Heart right ventricle (tissue), 16 donors: ENCODE measurements around the gene GALNT14. TPM values are rescaled to one million over a fixed set of nuclear protein-coding genes. Genes with fewer than 3 reads are reported as not detected.
A peak's percentile ranks its signal among the peaks of the same experiment; 100 is the strongest.

Experiments
- ATAC-seq, 8 donors: fragments of 200-7000 bp; cut with Tn5 transposase; one replicate each; pipeline ENCODE4 v1.9.1; 2020; ENCODE audit warnings: mild to moderate bottlenecking in 8 of 8, moderate library complexity in 8 of 8, moderate number of reproducible peaks in 1 of 8
- DNase-seq, 2 donors: peaks; one replicate each; pipeline ENCODE4 v3.0.0-alpha.2; 2020
- H3K27ac ChIP-seq, 10 donors: fragments of 200-600 bp; sonication (generic) in 2 of 10; one replicate each; pipeline versions ENCODE4 v1.5.0 to v1.8.0; 2020 to 2022; ENCODE audit warnings: mild to moderate bottlenecking in 3 of 10
- H3K27me3 ChIP-seq, 7 donors: fragments of 200-600 bp; one replicate each; pipeline ENCODE4 v1.8.0; 2021 to 2022; ENCODE audit warnings: mild to moderate bottlenecking in 2 of 7
- H3K36me3 ChIP-seq, 9 donors: fragments of 200-600 bp; sonication (generic) in 1 of 9; one replicate each; pipeline versions ENCODE4 v1.5.0 to v1.8.0; 2020 to 2022; ENCODE audit warnings: mild to moderate bottlenecking in 2 of 9
- H3K4me1 ChIP-seq, 9 donors: fragments of 200-600 bp; sonication (generic) in 1 of 9; one replicate each; pipeline versions ENCODE4 v1.5.0 to v1.8.0; 2020 to 2022; ENCODE audit warnings: mild to moderate bottlenecking in 4 of 9
- H3K4me3 ChIP-seq, 10 donors: fragments of 200-600 bp; sonication (generic) in 2 of 10; one replicate each; pipeline versions ENCODE4 v1.5.0 to v1.8.0; 2020 to 2022; ENCODE audit warnings: mild to moderate bottlenecking in 7 of 10, moderate library complexity in 2 of 10
- H3K9me3 ChIP-seq, 11 donors: fragments of 200-600 bp in 10 of 11; sonication (generic) in 2 of 11; one replicate each; pipeline versions ENCODE4 v1.5.0 to v1.8.0; 2013 to 2022; ENCODE audit warnings: mild to moderate bottlenecking in 2 of 11, control low read depth in 1 of 11, moderate library complexity in 1 of 11
- WGBS, 2 donors: extraction: QIAGEN DNeasy Blood & Tissue Kit; methylation state at CpG; one replicate each; pipeline ENCODE4 v1.1.7; 2013; ENCODE audit warnings: inconsistent platforms in 1 of 2; 5-methylcytosine and 5-hydroxymethylcytosine counted together
- intact Hi-C, 10 donors: fragments of 100-400 bp; cut with DNase I; formaldehyde crosslinking; loops; one replicate each; pipeline versions ENCODE4 v1.11.1 to v1.14.2; 2022
- polyA plus RNA-seq, 2 donors: library from polyadenylated mRNA; stranded (reverse); fragments of 200-250 nt; gene quantifications; one replicate each; pipeline ENCODE4 v1.2.3, GENCODE V29; 2013
- total RNA-seq, 10 donors: library from RNA; stranded (reverse); fragmentation: NEBNext Ultra II Directional in 3 of 10; extraction: Animal tissue kit (Norgen Biotek cat#: 25700) in 3 of 10; gene quantifications; one replicate each; pipeline versions ENCODE4 v1.2.1 to v1.2.4, GENCODE V29; 2021 to 2023
- TF ChIP-seq, protein P1 (sequence below), 9 donors: fragments of 200-600 bp; sonication (generic) in 2 of 9; IDR thresholded peaks; one replicate each; pipeline versions ENCODE4 v1.5.0 to v1.8.0; 2021 to 2022; ENCODE audit warnings: antibody characterized with exemption in 9 of 9, mild to moderate bottlenecking in 5 of 9, moderate library complexity in 1 of 9
- donor health status: Arrhythmogenic right ventricular cardiomyopathy.
- donor health status: ischemic (EF 13 %, LVEDD 7.1; RV severe dilation, severe dysfunction).
- donor health status: healthy with polysubstance abuse.
- donor health status: DM: no; HTN: yes; CAD: no.
- donor health status: DM: no; HTN: no; CAD: no.
- donor health status: ischemic (EF 25% LVEDD 6.9; RV normal size, moderate dysfunction).
- donor health status: ischemic (EF 25% LVEDD 5.7; RV mildly dilated, moderate dysfunction).
- donor health status: healthy.
- donor health status: DM: yes; HTN: yes; CAD: no.
- donor health status: Ischemic cardiomyopathy.
- donor health status: ischemic (EF 35%, LVEDD 5.7; RV mildly dilated, moderate dysfunction).
- donor health status: nonischemic (EF 11% LVEDD 7.7; RV severe dilation, severe dysfunction).
- donor health status: DM: yes; HTN: yes; CAD: no.
- donor health status: PGD.
- donor health status: ischemic (EF 29% LVEDD 5.4; RV normal size, mild dysfunction).
- donor health status: nonischemic (EF 23%, LVEDD 6.1; RV moderate dilation, normal function).

GALNT14 gene
- total and polyA plus RNA-seq, 12 donors = 0.17 to 1.4 (median 0.63) TPM; not detected in 2

DNA sequence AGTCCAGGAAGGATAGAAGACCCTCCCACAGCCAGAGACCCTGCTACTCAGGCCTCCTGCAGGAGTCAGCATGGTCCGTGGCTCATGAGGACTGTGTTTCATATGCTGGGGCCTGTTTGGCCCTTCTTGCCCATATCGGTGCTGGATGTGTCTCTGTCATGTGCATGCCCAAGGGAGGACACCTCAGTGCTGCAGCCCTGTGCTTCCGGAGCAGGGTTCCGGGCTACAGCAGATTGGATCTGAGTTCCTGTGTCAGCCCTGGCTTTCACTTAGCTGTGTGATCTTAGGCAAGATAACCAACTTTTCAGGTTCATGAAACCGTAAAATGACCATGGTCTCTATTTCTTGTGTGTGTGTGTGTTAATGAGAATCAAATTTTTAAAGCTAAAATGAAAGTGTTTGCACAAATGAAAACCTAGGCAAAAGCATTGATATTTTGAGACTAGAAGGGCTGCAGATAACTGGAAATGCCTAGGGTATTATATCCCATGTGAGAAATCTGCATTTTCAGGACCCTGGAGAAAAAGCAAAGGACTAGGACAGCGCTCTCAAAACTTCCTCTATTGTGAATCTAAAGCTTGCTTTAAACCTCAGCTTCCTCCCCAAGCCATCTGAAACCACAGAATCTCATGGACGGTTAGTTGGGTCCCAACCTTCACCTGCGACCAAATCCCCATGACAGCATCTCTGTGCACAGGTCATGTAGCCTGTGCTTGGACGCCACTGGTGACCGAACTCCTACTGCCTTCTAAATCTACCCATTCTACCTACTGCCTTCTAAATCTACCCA lies 272.2 kb downstream of the GALNT14 start:
- H3K27me3 ChIP-seq = no peaks in the 10 kb centered on the region
- 82 to 88% methylated on average over 10 of the region's 10 CpGs for WGBS, 2 donors
- no peaks in the 10 kb centered on the region for H3K9me3 ChIP-seq
- TF ChIP-seq, protein P1, sequence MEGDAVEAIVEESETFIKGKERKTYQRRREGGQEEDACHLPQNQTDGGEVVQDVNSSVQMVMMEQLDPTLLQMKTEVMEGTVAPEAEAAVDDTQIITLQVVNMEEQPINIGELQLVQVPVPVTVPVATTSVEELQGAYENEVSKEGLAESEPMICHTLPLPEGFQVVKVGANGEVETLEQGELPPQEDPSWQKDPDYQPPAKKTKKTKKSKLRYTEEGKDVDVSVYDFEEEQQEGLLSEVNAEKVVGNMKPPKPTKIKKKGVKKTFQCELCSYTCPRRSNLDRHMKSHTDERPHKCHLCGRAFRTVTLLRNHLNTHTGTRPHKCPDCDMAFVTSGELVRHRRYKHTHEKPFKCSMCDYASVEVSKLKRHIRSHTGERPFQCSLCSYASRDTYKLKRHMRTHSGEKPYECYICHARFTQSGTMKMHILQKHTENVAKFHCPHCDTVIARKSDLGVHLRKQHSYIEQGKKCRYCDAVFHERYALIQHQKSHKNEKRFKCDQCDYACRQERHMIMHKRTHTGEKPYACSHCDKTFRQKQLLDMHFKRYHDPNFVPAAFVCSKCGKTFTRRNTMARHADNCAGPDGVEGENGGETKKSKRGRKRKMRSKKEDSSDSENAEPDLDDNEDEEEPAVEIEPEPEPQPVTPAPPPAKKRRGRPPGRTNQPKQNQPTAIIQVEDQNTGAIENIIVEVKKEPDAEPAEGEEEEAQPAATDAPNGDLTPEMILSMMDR (IDR thresholded peaks at IDR 0.05) = no peak
- intact Hi-C loops = loop anchor here in 6 of 10 donors (10.0 kb wide), 4 partner anchors 151 to 469 kb away; no protein-coding TSS in a partner anchor
- no peaks in the 10 kb centered on the region for H3K36me3 ChIP-seq
- peaks cover 0 to 13% (median 0%) of the 10 kb centered on the region in 9 donors for H3K4me1 ChIP-seq
- DNase-seq (no peak), ATAC-seq (no peak)
- H3K27ac ChIP-seq = no peak overlapping the region
- H3K4me3 ChIP-seq = no peak overlapping the region

DNA sequence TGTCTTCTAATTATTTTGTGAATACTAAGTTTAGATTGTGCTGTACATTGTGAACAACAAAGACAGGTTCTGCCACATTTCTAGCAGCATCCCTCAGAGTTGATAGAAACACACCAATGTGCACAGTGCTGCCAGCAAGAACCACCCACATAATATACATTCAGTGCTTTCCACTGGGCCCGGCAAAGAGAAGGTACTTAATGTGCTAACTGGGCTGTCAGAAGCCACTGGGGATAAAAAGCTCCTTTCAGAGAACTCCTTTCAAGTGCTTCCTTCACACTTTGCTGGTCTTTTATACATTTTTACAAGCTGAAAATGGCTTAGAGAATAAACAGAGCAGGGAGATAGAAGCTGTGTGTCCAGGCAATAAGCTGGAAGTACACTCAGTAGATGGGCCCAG lies 273.0 kb downstream of the GALNT14 start:
- TF ChIP-seq, protein P1 (IDR thresholded peaks at IDR 0.05) = no peak
- Histone ChIP-seq H3K4me1 (peaks cover 0 to 13% (median 0%) of the 10 kb centered on the region in 9 donors), H3K4me3 (no peak overlapping the region), H3K27me3 (no peaks in the 10 kb centered on the region), H3K9me3 (no peaks in the 10 kb centered on the region), H3K36me3 (no peaks in the 10 kb centered on the region), H3K27ac (no peak overlapping the region)
- ATAC-seq = no peak
- intact Hi-C loops = loop anchor here in 6 of 10 donors (10.0 kb wide), 4 partner anchors 150 to 470 kb away; no protein-coding TSS in a partner anchor
- WGBS, 2 donors = 78 to 80% methylated on average over 1 of the region's 1 CpG
- no peak for DNase-seq

- DNase-seq (peak in 1 of 2 donors; percentile 62), ATAC-seq (peak in 2 of 8 donors; percentile 27 to 47)
- Histone ChIP-seq H3K27me3 (no peaks in the 10 kb centered on the region), H3K4me1 (peaks cover 0 to 13% (median 0%) of the 10 kb centered on the region in 9 donors), H3K4me3 (no peak overlapping the region), H3K27ac (no peak overlapping the region), H3K9me3 (no peaks in the 10 kb centered on the region), H3K36me3 (no peaks in the 10 kb centered on the region)
- intact Hi-C loops = loop anchor here (2.0 to 10.0 kb wide), 8 partner anchors 145 to 473 kb away; no protein-coding TSS in a partner anchor
- WGBS, 2 donors = 53 to 60% methylated on average over 3 of the region's 3 CpGs
- TF ChIP-seq, protein P1 (IDR thresholded peaks at IDR 0.05) = peak; percentile 35 to 83 (median 66)
Measured at GRCh38 chr2:30862054-30862651, 276.1 kb downstream of the GALNT14 start.

- 69 to 73% methylated on average over 4 of the region's 4 CpGs for WGBS, 2 donors
- intact Hi-C loops = loop anchor here in 8 of 10 donors (5.0 to 10.0 kb wide), 7 partner anchors 143 to 474 kb away; no protein-coding TSS in a partner anchor
- H3K4me1 ChIP-seq = peaks cover 0 to 5% (median 0%) of the 10 kb centered on the region in 9 donors
- no peaks in the 10 kb centered on the region for H3K36me3 ChIP-seq
- no peak overlapping the region for H3K27ac ChIP-seq
- no peak for DNase-seq
- H3K27me3 ChIP-seq = no peaks in the 10 kb centered on the region
- TF ChIP-seq, protein P1 (IDR thresholded peaks at IDR 0.05) = no peak
- no peak overlapping the region for H3K4me3 ChIP-seq
- H3K9me3 ChIP-seq = peaks cover 0 to 5% (median 0%) of the 10 kb centered on the region in 11 donors
- no peak for ATAC-seq
Measured at GRCh38 chr2:30860726-30861125, 277.5 kb downstream of the GALNT14 start.
